Neural cell (in vitro differentiated cells): Measurements from ENCODE around the gene SLC6A6. TPM values are rescaled to one million over a fixed set of nuclear protein-coding genes. Genes with fewer than 3 reads are reported as not detected.

Experiments used
- H2AFZ ChIP-seq: fragments of 200-600, 300-800 bp; sonication (generic), shearing (Covaris generic); 2 replicates; pipeline ENCODE4 v1.6.0; 2014; ENCODE audit warnings: low read depth, mild to moderate bottlenecking, antibody characterized with exemption, low read length, moderate library complexity
- H3F3A ChIP-seq: fragments of 200-600 bp; shearing (Covaris generic); 2 replicates; pipeline ENCODE4 v1.6.1; 2016; ENCODE audit warnings: mild to moderate bottlenecking, moderate library complexity, mixed read lengths, antibody characterized with exemption, low read length; ENCODE audit not compliant: insufficient read depth, poor library complexity, severe bottlenecking
- H3K27ac ChIP-seq: fragments of 200-600, 300-800 bp; sonication (generic), shearing (Covaris generic); 2 replicates; pipeline ENCODE4 v1.5.1; 2014; ENCODE audit warnings: mild to moderate bottlenecking, low read length, moderate library complexity
- H3K27me3 ChIP-seq: fragments of 300-800, 200-600 bp; sonication (generic), shearing (Covaris generic); 2 replicates; pipeline ENCODE4 v1.6.0; 2014; ENCODE audit warnings: mild to moderate bottlenecking, low read depth, low read length, moderate library complexity; ENCODE audit not compliant: insufficient read depth
- H3K36me3 ChIP-seq: fragments of 300-800, 200-600 bp; sonication (generic), shearing (Covaris generic); 2 replicates; pipeline ENCODE4 v1.5.1; 2014; ENCODE audit warnings: mild to moderate bottlenecking, antibody characterized with exemption, low read length, moderate library complexity; ENCODE audit not compliant: insufficient read depth
- H3K4me2 ChIP-seq: fragments of 300-800, 200-600 bp; sonication (generic), shearing (Covaris generic); 2 replicates; pipeline ENCODE4 v1.6.0; 2014; ENCODE audit warnings: mild to moderate bottlenecking, low read length
- H3K4me3 ChIP-seq: fragments of 300-800, 200-600 bp; sonication (generic), shearing (Covaris generic); 2 replicates; pipeline ENCODE4 v1.5.1; 2014; ENCODE audit warnings: mild to moderate bottlenecking, low read length, moderate library complexity
- H3K79me2 ChIP-seq: fragments of 200-600 bp; shearing (Covaris generic); replicated peaks from 2 replicates; pipeline ENCODE4 v1.6.0; 2014; ENCODE audit warnings: mild to moderate bottlenecking, low read length, moderate library complexity; ENCODE audit not compliant: insufficient read depth
- H3K9ac ChIP-seq: fragments of 300-800, 200-600 bp; sonication (generic), shearing (Covaris generic); 2 replicates; pipeline ENCODE4 v1.6.1; 2016; ENCODE audit warnings: mild to moderate bottlenecking, low read length, mixed read lengths
- H3K9me2 ChIP-seq: fragments of 200-600 bp; shearing (Covaris generic); 2 replicates; pipeline ENCODE4 v1.6.1; 2016; ENCODE audit warnings: mild to moderate bottlenecking, low read length, mixed read lengths; ENCODE audit not compliant: insufficient read depth
- H3K9me3 ChIP-seq: fragments of 200-600, 300-800 bp; sonication (generic), shearing (Covaris generic); 2 replicates; pipeline ENCODE4 v1.6.1; 2016; ENCODE audit warnings: mild to moderate bottlenecking, mixed run types, low read length, moderate library complexity, mixed read lengths
- H4K20me1 ChIP-seq: fragments of 200-600 bp; shearing (Covaris generic); 2 replicates; pipeline ENCODE4 v1.6.1; 2016; ENCODE audit warnings: mild to moderate bottlenecking, mixed run types; ENCODE audit not compliant: insufficient read depth
- CTCF ChIP-seq: fragments of 450-650 bp; IDR thresholded peaks from 2 replicates; pipeline ENCODE4 v1.5.1; 2014; ENCODE audit warnings: antibody characterized with exemption, mild to moderate bottlenecking, moderate library complexity; ENCODE audit not compliant: poor library complexity, severe bottlenecking
- EP300 ChIP-seq: fragments of 450-650 bp; conservative IDR thresholded peaks from 2 replicates; pipeline ENCODE4 v1.6.1; 2014; ENCODE audit warnings: antibody characterized with exemption, mild to moderate bottlenecking, moderate library complexity; ENCODE audit not compliant: poor library complexity, severe bottlenecking
- EZH2 ChIP-seq: fragments of 200-600, 300-800 bp; shearing (Covaris generic), sonication (generic); IDR thresholded peaks from 2 replicates; pipeline ENCODE4 v1.6.1; 2014; ENCODE audit warnings: antibody characterized with exemption, low read length, borderline replicate concordance, mild to moderate bottlenecking; ENCODE audit not compliant: insufficient read depth, poor library complexity, severe bottlenecking
- MXI1 ChIP-seq: fragments of 450-650 bp; conservative IDR thresholded peaks from 2 replicates; pipeline ENCODE4 v1.6.1; 2014; ENCODE audit warnings: antibody characterized with exemption, mild to moderate bottlenecking; ENCODE audit not compliant: poor library complexity, severe bottlenecking
- POLR2AphosphoS5 ChIP-seq: IDR thresholded peaks from 2 replicates; pipeline ENCODE4 v1.6.1; 2012
- RAD21 ChIP-seq: fragments of 450-650 bp; conservative IDR thresholded peaks from 2 replicates; pipeline ENCODE4 v1.6.1; 2014; ENCODE audit warnings: antibody characterized with exemption, mild to moderate bottlenecking, moderate library complexity
- REST ChIP-seq: IDR thresholded peaks from 2 replicates; pipeline ENCODE4 v1.6.1; 2012; ENCODE audit warnings: borderline replicate concordance
- SMC3 ChIP-seq: fragments of 450-650 bp; conservative IDR thresholded peaks from 2 replicates; pipeline ENCODE4 v1.6.1; 2014; ENCODE audit warnings: antibody characterized with exemption, mild to moderate bottlenecking, moderate library complexity; ENCODE audit not compliant: poor library complexity
- TAF1 ChIP-seq: IDR thresholded peaks from 2 replicates; pipeline ENCODE4 v1.6.1; 2012; ENCODE audit warnings: low read depth
- polyA plus RNA-seq: library from polyadenylated mRNA; depleted of rRNA; stranded (reverse); fragments of >200 nt; gene quantifications from 2 replicates; pipeline ENCODE4 v1.2.3, GENCODE V29; 2014

The SLC6A6 gene
- polyA plus RNA-seq, 1 donor from 2014 or later: 15.9 TPM

DNA sequence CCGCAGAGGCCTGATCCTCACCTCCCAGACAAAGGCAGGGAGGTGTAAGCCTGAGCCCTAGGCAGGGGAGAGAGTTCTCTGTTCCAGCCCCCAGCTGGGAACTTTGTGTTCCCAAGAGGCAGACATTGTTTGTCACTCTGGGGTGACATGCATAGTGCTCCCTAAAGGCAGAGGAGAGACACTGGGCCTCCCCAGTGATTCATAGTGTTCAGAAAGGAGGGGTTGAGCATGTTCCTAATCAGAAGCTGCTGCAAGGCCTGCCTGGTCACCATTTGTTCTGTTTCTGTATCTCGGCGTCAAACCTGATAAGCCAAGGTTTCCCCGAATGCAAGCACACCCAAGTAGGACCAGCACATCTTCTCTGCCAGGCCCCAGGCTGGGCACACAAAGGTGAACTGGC lies 24.0 kb upstream of the SLC6A6 start:
- H2AFZ ChIP-seq: no peak overlapping the region
- H3K4me2 ChIP-seq: no peak overlapping the region
- H3K27me3 ChIP-seq: no peaks in the 10 kb centered on the region
- H3K4me3 ChIP-seq: no peak overlapping the region
- no peaks in the 10 kb centered on the region for H4K20me1 ChIP-seq
- TF ChIP-seq EP300 (no peak), POLR2AphosphoS5 (no peak), SMC3 (no peak), REST (no peak), RAD21 (no peak), EZH2 (no peak), CTCF (no peak), TAF1 (no peak), MXI1 (no peak)
- no peaks in the 10 kb centered on the region for H3K79me2 ChIP-seq
- H3K9ac ChIP-seq: no peak overlapping the region
- no peaks in the 10 kb centered on the region for H3K36me3 ChIP-seq
- no peaks in the 10 kb centered on the region for H3K9me2 ChIP-seq
- no peak overlapping the region for H3K27ac ChIP-seq
- H3F3A ChIP-seq: no peaks in the 10 kb centered on the region
- no peaks in the 10 kb centered on the region for H3K9me3 ChIP-seq

DNA sequence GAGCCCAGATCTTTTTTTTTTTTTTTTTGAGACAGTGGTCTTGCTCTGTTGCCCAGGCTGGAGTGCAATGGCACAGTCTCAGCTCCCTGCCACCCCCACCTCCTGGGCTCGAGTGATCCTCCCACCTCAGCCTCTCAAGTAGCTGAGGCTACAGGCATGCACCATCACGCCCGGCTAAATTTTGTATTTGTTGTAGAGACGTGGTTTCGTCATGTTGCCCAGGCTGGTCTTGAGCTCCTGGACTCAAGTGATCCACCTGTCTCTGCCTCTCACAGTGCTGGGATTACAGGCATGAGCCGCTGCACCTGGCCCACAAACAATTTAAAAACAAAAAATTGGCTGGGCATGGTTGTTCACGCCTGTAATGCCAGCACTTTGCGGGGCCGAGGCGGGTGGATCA lies 22.6 kb upstream of the SLC6A6 start:
- H3K4me3 ChIP-seq: no peak overlapping the region
- no peak for TF ChIP-seq EZH2
- no peak for TF ChIP-seq CTCF
- no peak for TF ChIP-seq RAD21
- no peak for TF ChIP-seq REST
- TF ChIP-seq TAF1: no peak
- no peak for TF ChIP-seq SMC3
- TF ChIP-seq EP300: no peak
- no peak for TF ChIP-seq MXI1
- no peak for TF ChIP-seq POLR2AphosphoS5
- H3K9ac ChIP-seq: no peak overlapping the region
- no peaks in the 10 kb centered on the region for H3K9me2 ChIP-seq
- no peaks in the 10 kb centered on the region for H3F3A ChIP-seq
- H3K9me3 ChIP-seq: no peaks in the 10 kb centered on the region
- H3K79me2 ChIP-seq: no peaks in the 10 kb centered on the region
- H4K20me1 ChIP-seq: no peaks in the 10 kb centered on the region
- no peaks in the 10 kb centered on the region for H3K27me3 ChIP-seq
- H3K27ac ChIP-seq: no peak overlapping the region
- no peak overlapping the region for H2AFZ ChIP-seq
- H3K4me2 ChIP-seq: no peak overlapping the region
- no peaks in the 10 kb centered on the region for H3K36me3 ChIP-seq
